Liver (tissue), 3 donors: ENCODE data around the gene LKAAEAR1.

ENCODE experiments used
- EGR1 ChIP-seq, 2 donors: IDR thresholded peaks; 2 replicates each; pipeline ENCODE4 v1.6.1; 2016 to 2018; ENCODE audit warnings: antibody characterized with exemption in 2 of 2, low read depth in 2 of 2
- GABPA ChIP-seq, 2 donors: IDR thresholded peaks in 1 of 2; conservative IDR thresholded peaks in 1 of 2; 2 replicates each; pipeline ENCODE4 v1.6.1; 2016; ENCODE audit warnings: antibody characterized with exemption in 2 of 2, mild to moderate bottlenecking in 1 of 2, moderate library complexity in 1 of 2
- JUND ChIP-seq, 2 donors: IDR thresholded peaks; 2 replicates each; pipeline ENCODE4 v1.6.1; 2016; ENCODE audit warnings: antibody characterized with exemption in 2 of 2
- NR2F2 ChIP-seq: IDR thresholded peaks from 2 replicates; pipeline ENCODE4 v1.6.1; 2016; ENCODE audit warnings: antibody characterized with exemption
- REST ChIP-seq: IDR thresholded peaks from 2 replicates; pipeline ENCODE4 v1.6.1; 2016; ENCODE audit warnings: antibody characterized with exemption, mild to moderate bottlenecking
- TF ChIP-seq, protein P1 (sequence below): fragments of 150-350 bp; IDR thresholded peaks from 2 replicates; pipeline ENCODE4 v1.5.1; 2017; ENCODE audit warnings: improper control_type of control experiment, low read depth, low read length; ENCODE audit not compliant: missing input control
- TF ChIP-seq, protein P2 (sequence below): IDR thresholded peaks from 2 replicates; pipeline ENCODE4 v1.6.1; 2016; ENCODE audit warnings: antibody characterized with exemption
- donor health status: healthy.
- donor health status: healthy.

GRCh38 chr20:64038565-64039292 is 45.5 kb downstream of the LKAAEAR1 start:
- no peak for TF ChIP-seq GABPA (IDR thresholded peaks at IDR 0.05 in 1 of 2, conservative IDR thresholded peaks at IDR 0.05 in 1 of 2)
- TF ChIP-seq, protein P1, sequence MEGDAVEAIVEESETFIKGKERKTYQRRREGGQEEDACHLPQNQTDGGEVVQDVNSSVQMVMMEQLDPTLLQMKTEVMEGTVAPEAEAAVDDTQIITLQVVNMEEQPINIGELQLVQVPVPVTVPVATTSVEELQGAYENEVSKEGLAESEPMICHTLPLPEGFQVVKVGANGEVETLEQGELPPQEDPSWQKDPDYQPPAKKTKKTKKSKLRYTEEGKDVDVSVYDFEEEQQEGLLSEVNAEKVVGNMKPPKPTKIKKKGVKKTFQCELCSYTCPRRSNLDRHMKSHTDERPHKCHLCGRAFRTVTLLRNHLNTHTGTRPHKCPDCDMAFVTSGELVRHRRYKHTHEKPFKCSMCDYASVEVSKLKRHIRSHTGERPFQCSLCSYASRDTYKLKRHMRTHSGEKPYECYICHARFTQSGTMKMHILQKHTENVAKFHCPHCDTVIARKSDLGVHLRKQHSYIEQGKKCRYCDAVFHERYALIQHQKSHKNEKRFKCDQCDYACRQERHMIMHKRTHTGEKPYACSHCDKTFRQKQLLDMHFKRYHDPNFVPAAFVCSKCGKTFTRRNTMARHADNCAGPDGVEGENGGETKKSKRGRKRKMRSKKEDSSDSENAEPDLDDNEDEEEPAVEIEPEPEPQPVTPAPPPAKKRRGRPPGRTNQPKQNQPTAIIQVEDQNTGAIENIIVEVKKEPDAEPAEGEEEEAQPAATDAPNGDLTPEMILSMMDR, result peak; percentile 67
- TF ChIP-seq REST, result no peak
- no peak for TF ChIP-seq EGR1 (IDR thresholded peaks at IDR 0.05; ENCODE audit: low read depth in 2 of 2)
- no peak for TF ChIP-seq JUND (IDR thresholded peaks at IDR 0.05)
- TF ChIP-seq, protein P2, sequence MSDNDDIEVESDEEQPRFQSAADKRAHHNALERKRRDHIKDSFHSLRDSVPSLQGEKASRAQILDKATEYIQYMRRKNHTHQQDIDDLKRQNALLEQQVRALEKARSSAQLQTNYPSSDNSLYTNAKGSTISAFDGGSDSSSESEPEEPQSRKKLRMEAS, result no peak
- no peak for TF ChIP-seq NR2F2
